ENCODE results near the gene KIAA1755. TPM values are rescaled to one million over a fixed set of nuclear protein-coding genes. Genes with fewer than 3 reads are reported as not detected.

Gene KIAA1755
- total and polyA plus RNA-seq, 8 donors, result 1.2 to 9.4 (median 3.1) TPM; not detected in 1

- intact Hi-C loops (cut with DNase I; ENCODE audit: low total_unique reads), result no loop called here
- Histone ChIP-seq H3K4me3 (no peak overlapping the region), H3K4me1 (peaks cover 0 to 27% (median 0%) of the 10 kb centered on the region in 4 donors), H3K9me3 (peaks cover 0 to 23% (median 18%) of the 10 kb centered on the region in 4 donors), H3K36me3 (peaks cover 0 to 22% (median 6%) of the 10 kb centered on the region in 4 donors), H3K27me3 (peaks cover 0 to 2% (median 0%) of the 10 kb centered on the region in 3 donors), H3K27ac (peak overlapping the region in 4 of 5 donors; percentile 27 to 80 (median 52))
- 56 to 69% (median 64%) methylated on average over 13 to 14 of the region's 14 CpGs for WGBS, 5 donors
- no peak for TF ChIP-seq CTCF (IDR thresholded peaks at IDR 0.05)
- TF ChIP-seq POLR2A (IDR thresholded peaks at IDR 0.05), result no peak
- TF ChIP-seq POLR2AphosphoS5 (IDR thresholded peaks at IDR 0.05), result peak in 1 of 3 donors; percentile 12
- TF ChIP-seq EP300 (IDR thresholded peaks at IDR 0.05), result peak; percentile 10
- DNase-seq, result peak in 1 of 2 donors; percentile 55
Measured at GRCh38 chr20:38246357-38247165, 14.0 kb downstream of the KIAA1755 start.

GRCh38 chr20:38245753-38246152 lies 14.8 kb downstream of the KIAA1755 start:
- Histone ChIP-seq H3K36me3 (peaks cover 0 to 30% (median 10%) of the 10 kb centered on the region in 4 donors), H3K9me3 (peaks cover 0 to 31% (median 26%) of the 10 kb centered on the region in 4 donors), H3K27me3 (peaks cover 0 to 10% (median 0%) of the 10 kb centered on the region in 3 donors), H3K4me3 (no peak overlapping the region), H3K27ac (peak overlapping the region in 3 of 5 donors; percentile 27 to 80 (median 70)), H3K4me1 (peaks cover 0 to 22% (median 0%) of the 10 kb centered on the region in 4 donors)
- intact Hi-C loops (cut with DNase I; ENCODE audit: low total_unique reads), result no loop called here
- TF ChIP-seq CTCF (IDR thresholded peaks at IDR 0.05) (no peak), EP300 (IDR thresholded peaks at IDR 0.05) (peak; percentile 88), POLR2AphosphoS5 (IDR thresholded peaks at IDR 0.05) (peak in 2 of 3 donors; percentile 53 to 91), POLR2A (IDR thresholded peaks at IDR 0.05) (no peak)
- peak in 1 of 2 donors; percentile 26 for DNase-seq
- WGBS, 5 donors, result 75 to 82% (median 80%) methylated on average over 9 of the region's 9 CpGs

- WGBS, 5 donors, result 69 to 90% (median 73%) methylated on average over 2 of the region's 2 CpGs
- intact Hi-C loops (cut with DNase I; ENCODE audit: low total_unique reads), result no loop called here
- no peak for DNase-seq
Measured at GRCh38 chr20:38243709-38244020, 16.9 kb downstream of the KIAA1755 start.

More at GRCh38 chr20:38243709-38244020, 16.9 kb downstream of the KIAA1755 start:
- TF ChIP-seq POLR2AphosphoS5 (IDR thresholded peaks at IDR 0.05), result no peak
- TF ChIP-seq CTCF (IDR thresholded peaks at IDR 0.05), result no peak
- no peak for TF ChIP-seq POLR2A (IDR thresholded peaks at IDR 0.05)
- no peak for TF ChIP-seq EP300 (IDR thresholded peaks at IDR 0.05)
- no peak overlapping the region for H3K27ac ChIP-seq
- peaks cover 0 to 31% (median 10%) of the 10 kb centered on the region in 4 donors for H3K36me3 ChIP-seq
- H3K4me1 ChIP-seq, result peaks cover 0 to 22% (median 0%) of the 10 kb centered on the region in 4 donors
- H3K4me3 ChIP-seq, result no peak overlapping the region
- peaks cover 0 to 31% (median 26%) of the 10 kb centered on the region in 4 donors for H3K9me3 ChIP-seq
- H3K27me3 ChIP-seq, result peaks cover 0 to 14% (median 0%) of the 10 kb centered on the region in 3 donors
